ENCODE data around the gene ADGRB2. TPM values are rescaled to one million over a fixed set of nuclear protein-coding genes. Genes with fewer than 3 reads are reported as not detected.

Gene ADGRB2
- total RNA-seq, 1 experiment from 2014 or later, result 1.5 TPM

GRCh38 chr1:31767225-31767624 lies 3.1 kb upstream of the ADGRB2 start:
- Mint-ChIP-seq H3K27me3 (ENCODE audit: insufficient read depth, unreplicated experiment) (peaks cover 3% of the 10 kb centered on the region), H3K36me3 (ENCODE audit: insufficient read depth, unreplicated experiment) (no peaks in the 10 kb centered on the region), H3K4me3 (ENCODE audit: unreplicated experiment) (no peak overlapping the region), H3K9me3 (ENCODE audit: unreplicated experiment) (no peaks in the 10 kb centered on the region), H3K4me1 (ENCODE audit: insufficient read depth, unreplicated experiment) (peaks cover 25% of the 10 kb centered on the region), H3K27ac (ENCODE audit: low read depth, unreplicated experiment) (no peak overlapping the region)
- no TSS peak for BruUV-seq (replicated peaks)
- no peak for TF ChIP-seq CTCF (IDR thresholded peaks at IDR 0.05; ENCODE audit: unreplicated experiment)
- intact Hi-C loops (cut with micrococcal nuclease), result no loop called here
- no peak for DNase-seq (ENCODE audit: unreplicated experiment)
- ChIA-PET CTCF (interaction anchor here (1.5 kb wide), 1 partner anchor 21 kb away, joined by 3 read pairs; no protein-coding TSS in a partner anchor), POLR2A (interaction anchor here (1.1 kb wide), 1 partner anchor 21 kb away, joined by 4 read pairs; no protein-coding TSS in a partner anchor)

- Mint-ChIP-seq H3K9me3 (ENCODE audit: unreplicated experiment) (no peaks in the 10 kb centered on the region), H3K4me1 (ENCODE audit: insufficient read depth, unreplicated experiment) (peaks cover 18% of the 10 kb centered on the region), H3K4me3 (ENCODE audit: unreplicated experiment) (no peak overlapping the region), H3K27me3 (ENCODE audit: insufficient read depth, unreplicated experiment) (no peaks in the 10 kb centered on the region), H3K27ac (ENCODE audit: low read depth, unreplicated experiment) (no peak overlapping the region), H3K36me3 (ENCODE audit: insufficient read depth, unreplicated experiment) (no peaks in the 10 kb centered on the region)
- intact Hi-C loops (cut with micrococcal nuclease), result no loop called here
- POLR2A ChIA-PET, result no interaction called here
- CTCF ChIA-PET, result interaction anchor here (1.1 to 1.8 kb wide), 4 partner anchors 10 to 199 kb away, joined by 3 to 5 read pairs (median 4); no protein-coding TSS in a partner anchor
- no TSS peak for BruUV-seq (replicated peaks)
- TF ChIP-seq CTCF (IDR thresholded peaks at IDR 0.05; ENCODE audit: unreplicated experiment), result no peak
- no peak for DNase-seq (ENCODE audit: unreplicated experiment)
Measured at GRCh38 chr1:31765516-31765915, 1.4 kb upstream of the ADGRB2 start.

GRCh38 chr1:31765041-31765467 lies 914 bp upstream of the ADGRB2 start:
- CTCF ChIA-PET, result interaction anchor here (1.0 to 1.8 kb wide), 5 partner anchors 10 to 199 kb away, joined by 3 to 5 read pairs (median 4); no protein-coding TSS in a partner anchor
- no TSS peak for BruUV-seq (replicated peaks)
- TF ChIP-seq CTCF (IDR thresholded peaks at IDR 0.05; ENCODE audit: unreplicated experiment), result no peak
- Mint-ChIP-seq H3K36me3 (ENCODE audit: insufficient read depth, unreplicated experiment) (no peaks in the 10 kb centered on the region), H3K4me1 (ENCODE audit: insufficient read depth, unreplicated experiment) (peaks cover 16% of the 10 kb centered on the region), H3K27ac (ENCODE audit: low read depth, unreplicated experiment) (no peak overlapping the region), H3K4me3 (ENCODE audit: unreplicated experiment) (no peak overlapping the region), H3K9me3 (ENCODE audit: unreplicated experiment) (no peaks in the 10 kb centered on the region), H3K27me3 (ENCODE audit: insufficient read depth, unreplicated experiment) (no peaks in the 10 kb centered on the region)
- intact Hi-C loops (cut with micrococcal nuclease), result no loop called here
- peak; percentile 37 for DNase-seq (ENCODE audit: unreplicated experiment)
- POLR2A ChIA-PET, result interaction anchor here (0.7 kb wide), 1 partner anchor 191 kb away, joined by 3 read pairs; no protein-coding TSS in a partner anchor

- Mint-ChIP-seq H3K36me3 (ENCODE audit: insufficient read depth, unreplicated experiment) (no peaks in the 10 kb centered on the region), H3K4me1 (ENCODE audit: insufficient read depth, unreplicated experiment) (peaks cover 11% of the 10 kb centered on the region), H3K4me3 (ENCODE audit: unreplicated experiment) (peak overlapping the region; percentile 75), H3K27me3 (ENCODE audit: insufficient read depth, unreplicated experiment) (no peaks in the 10 kb centered on the region), H3K9me3 (ENCODE audit: unreplicated experiment) (no peaks in the 10 kb centered on the region), H3K27ac (ENCODE audit: low read depth, unreplicated experiment) (no peak overlapping the region)
- CTCF ChIA-PET, result interaction anchor here (0.7 to 1.7 kb wide), 6 partner anchors 34 to 125 kb away, joined by 3 to 6 read pairs (median 4); no protein-coding TSS in a partner anchor
- no peak for TF ChIP-seq CTCF (IDR thresholded peaks at IDR 0.05; ENCODE audit: unreplicated experiment)
- DNase-seq (ENCODE audit: unreplicated experiment), result no peak
- intact Hi-C loops (cut with micrococcal nuclease), result loop anchor here (2.0 kb wide), 1 partner anchor 25 kb away; no protein-coding TSS in a partner anchor
- POLR2A ChIA-PET, result no interaction called here
- no TSS peak for BruUV-seq (replicated peaks)
Measured at GRCh38 chr1:31763671-31764311, 349 bp downstream of the ADGRB2 start.
